ENCODE data around the gene NEXMIF. TPM values are rescaled to one million over a fixed set of nuclear protein-coding genes. Genes with fewer than 3 reads are reported as not detected.

NEXMIF gene
- total RNA-seq, 2 experiments from 2014 or later: not detected

DNA sequence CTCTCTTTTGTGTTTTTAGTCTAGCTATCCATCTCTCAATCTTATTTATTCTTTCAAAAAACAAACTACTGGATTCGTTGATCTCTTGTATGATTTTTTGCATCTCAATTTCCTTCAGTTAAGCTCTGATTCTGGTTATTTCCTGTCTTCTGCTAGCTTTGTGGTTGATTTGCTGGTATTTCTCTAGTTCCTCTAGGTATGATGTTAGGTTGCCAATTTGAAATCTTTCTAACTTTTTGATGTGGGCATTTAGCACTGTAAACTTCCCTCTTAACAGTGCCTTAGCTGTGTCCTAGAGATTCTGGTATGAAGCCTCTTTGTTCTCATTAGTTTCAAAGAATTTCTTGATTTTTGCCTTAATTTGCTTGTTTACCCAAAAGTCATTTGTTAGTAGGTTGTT lies 15.2 kb upstream of the NEXMIF start:
- DNase-seq (ENCODE audit: low spot score): no peak
- H3K4me1 ChIP-seq (ENCODE audit: insufficient read depth, low read length, poor library complexity, severe bottlenecking): no peaks in the 10 kb centered on the region
- no peak overlapping the region for H3K4me2 ChIP-seq (ENCODE audit: low read length)
- no peak overlapping the region for H3K4me3 ChIP-seq (ENCODE audit: low read depth, low read length, poor library complexity, severe bottlenecking)
- no TSS peak for BruUV-seq (replicated peaks)
- POLR2A ChIA-PET: no interaction called here
- H4K20me1 ChIP-seq (ENCODE audit: insufficient read depth, low read length): no peaks in the 10 kb centered on the region
- H3K36me3 ChIP-seq (ENCODE audit: insufficient read depth, low read length): no peaks in the 10 kb centered on the region
- intact Hi-C loops (cut with micrococcal nuclease; ENCODE audit: unreplicated experiment): no loop called here
- no peak overlapping the region for H3K27ac ChIP-seq (ENCODE audit: low read depth, low read length, poor library complexity, severe bottlenecking)
- H3K79me2 ChIP-seq (ENCODE audit: insufficient read depth, low read depth, low read length): no peaks in the 10 kb centered on the region
- H2AFZ ChIP-seq (ENCODE audit: low read length): no peak overlapping the region
- H3K9me2 ChIP-seq (ENCODE audit: insufficient read depth, low read length): no peaks in the 10 kb centered on the region
- no peaks in the 10 kb centered on the region for H3K9me3 ChIP-seq (ENCODE audit: low read length)
- CTCF ChIA-PET (ENCODE audit: unreplicated experiment): no interaction called here
- TF ChIP-seq CTCF (conservative IDR thresholded peaks at IDR 0.05; ENCODE audit: low read length) (no peak), EZH2phosphoT487 (IDR thresholded peaks at IDR 0.05; ENCODE audit: borderline replicate concordance, low read depth, low read length) (no peak)

- TF ChIP-seq CTCF (conservative IDR thresholded peaks at IDR 0.05; ENCODE audit: low read length): no peak
- no peak for TF ChIP-seq EZH2phosphoT487 (IDR thresholded peaks at IDR 0.05; ENCODE audit: borderline replicate concordance, low read depth, low read length)
- no peaks in the 10 kb centered on the region for H3K9me3 ChIP-seq (ENCODE audit: low read length)
- no peaks in the 10 kb centered on the region for H4K20me1 ChIP-seq (ENCODE audit: insufficient read depth, low read length)
- H3K4me3 ChIP-seq (ENCODE audit: low read depth, low read length, poor library complexity, severe bottlenecking): no peak overlapping the region
- no TSS peak for BruUV-seq (replicated peaks)
- intact Hi-C loops (cut with micrococcal nuclease; ENCODE audit: unreplicated experiment): no loop called here
- no peaks in the 10 kb centered on the region for H3K79me2 ChIP-seq (ENCODE audit: insufficient read depth, low read depth, low read length)
- no peaks in the 10 kb centered on the region for H3K36me3 ChIP-seq (ENCODE audit: insufficient read depth, low read length)
- no peak for DNase-seq (ENCODE audit: low spot score)
- H3K27ac ChIP-seq (ENCODE audit: low read depth, low read length, poor library complexity, severe bottlenecking): no peak overlapping the region
- no peaks in the 10 kb centered on the region for H3K4me1 ChIP-seq (ENCODE audit: insufficient read depth, low read length, poor library complexity, severe bottlenecking)
- ChIA-PET CTCF (ENCODE audit: unreplicated experiment) (no interaction called here), POLR2A (interaction anchor here (0.5 to 0.6 kb wide), 2 partner anchors 180 to 800 kb away, joined by 3 to 5 read pairs; no protein-coding TSS in a partner anchor)
- no peak overlapping the region for H2AFZ ChIP-seq (ENCODE audit: low read length)
- H3K4me2 ChIP-seq (ENCODE audit: low read length): no peak overlapping the region
- H3K9me2 ChIP-seq (ENCODE audit: insufficient read depth, low read length): no peaks in the 10 kb centered on the region
Observed at GRCh38 chrX:74931214-74931613, 6.0 kb upstream of the NEXMIF start.

GRCh38 chrX:74924449-74925224 lies 615 bp downstream of the NEXMIF start:
- POLR2A ChIA-PET: no interaction called here
- BruUV-seq (replicated peaks): no TSS peak
- Histone ChIP-seq H3K4me2 (ENCODE audit: low read length) (no peak overlapping the region), H2AFZ (ENCODE audit: low read length) (no peak overlapping the region), H3K79me2 (ENCODE audit: insufficient read depth, low read depth, low read length) (no peaks in the 10 kb centered on the region), H4K20me1 (ENCODE audit: insufficient read depth, low read length) (no peaks in the 10 kb centered on the region), H3K4me1 (ENCODE audit: insufficient read depth, low read length, poor library complexity, severe bottlenecking) (no peaks in the 10 kb centered on the region), H3K36me3 (ENCODE audit: insufficient read depth, low read length) (no peaks in the 10 kb centered on the region), H3K9me3 (ENCODE audit: low read length) (no peaks in the 10 kb centered on the region), H3K4me3 (ENCODE audit: low read depth, low read length, poor library complexity, severe bottlenecking) (no peak overlapping the region), H3K9me2 (ENCODE audit: insufficient read depth, low read length) (no peaks in the 10 kb centered on the region), H3K27ac (ENCODE audit: low read depth, low read length, poor library complexity, severe bottlenecking) (no peak overlapping the region)
- CTCF ChIA-PET (ENCODE audit: unreplicated experiment): no interaction called here
- DNase-seq (ENCODE audit: low spot score): no peak
- TF ChIP-seq EZH2phosphoT487 (IDR thresholded peaks at IDR 0.05; ENCODE audit: borderline replicate concordance, low read depth, low read length): no peak
- intact Hi-C loops (cut with micrococcal nuclease; ENCODE audit: unreplicated experiment): no loop called here
